Fibroblast of the aortic adventitia (primary cell): Measurements from ENCODE around the gene ZFYVE28. TPM values are rescaled to one million over a fixed set of nuclear protein-coding genes. Genes with fewer than 3 reads are reported as not detected.

Experiments used
- DNase-seq: peaks from one replicate; pipeline ENCODE4 v3.0.0-alpha.2; 2010; ENCODE audit warnings: low read depth
- H3K4me3 ChIP-seq: 2 replicates; pipeline ENCODE4 v1.5.1; 2011; ENCODE audit warnings: low read depth, mild to moderate bottlenecking, control low read depth, low read length, moderate library complexity
- total RNA-seq: library from RNA; depleted of rRNA; stranded (reverse); fragments of >200 nt; gene quantifications from 2 replicates; pipeline ENCODE4 v1.2.3, GENCODE V29; 2012; ENCODE audit warnings: low replicate concordance
- TF ChIP-seq, protein P1 (sequence below): IDR thresholded peaks from 2 replicates; pipeline ENCODE4 v1.5.1; 2011; ENCODE audit warnings: mild to moderate bottlenecking, low read length, control low read depth, inconsistent platforms; ENCODE audit not compliant: insufficient read depth

Gene ZFYVE28
- total RNA-seq, 1 donor, result 14.0 TPM

DNA sequence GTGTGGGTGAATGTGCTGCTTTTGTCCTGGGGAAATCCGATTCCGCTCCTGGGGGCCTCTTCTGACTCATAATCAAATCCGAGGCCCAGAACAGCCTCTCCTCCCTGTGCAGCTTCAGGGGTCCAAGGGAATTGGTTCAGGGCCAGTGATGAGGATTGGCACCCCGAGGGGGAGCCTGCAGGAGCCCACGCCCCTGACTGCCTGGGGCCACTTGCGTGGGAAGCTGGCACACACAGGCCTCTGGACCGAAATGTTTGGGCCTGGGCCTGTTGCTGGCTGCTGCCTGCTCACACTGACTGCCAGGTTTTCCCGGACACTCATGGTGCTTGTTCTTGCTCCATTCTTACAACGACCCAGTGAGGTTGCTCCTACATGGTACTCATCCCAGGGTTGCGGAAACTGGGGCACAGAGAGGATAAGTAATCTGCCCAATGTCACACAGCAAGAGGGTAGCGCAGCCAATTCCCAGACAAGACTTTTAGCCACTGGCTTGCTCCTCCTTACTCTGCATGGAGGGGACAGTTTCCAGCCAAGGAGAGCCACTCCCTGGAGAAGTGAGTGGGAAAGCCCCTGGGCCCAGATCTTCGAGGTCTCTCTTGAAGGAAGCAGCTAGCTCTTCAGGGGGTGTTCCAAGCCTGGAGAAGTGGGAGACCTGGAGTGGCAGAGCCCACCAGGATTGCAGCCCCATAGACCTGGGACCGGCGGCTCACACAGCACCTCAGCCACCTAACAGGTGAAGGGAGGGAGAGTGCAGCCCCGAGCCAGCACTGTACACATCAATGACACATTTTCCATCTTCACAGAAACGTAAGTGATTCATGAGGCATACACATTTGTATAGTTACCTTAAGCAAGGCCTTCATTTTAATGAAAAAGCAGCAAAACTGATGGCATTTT is 20.6 kb upstream of the ZFYVE28 start:
- H3K4me3 ChIP-seq, result no peak overlapping the region
- DNase-seq, result peak; percentile 23
- TF ChIP-seq, protein P1, sequence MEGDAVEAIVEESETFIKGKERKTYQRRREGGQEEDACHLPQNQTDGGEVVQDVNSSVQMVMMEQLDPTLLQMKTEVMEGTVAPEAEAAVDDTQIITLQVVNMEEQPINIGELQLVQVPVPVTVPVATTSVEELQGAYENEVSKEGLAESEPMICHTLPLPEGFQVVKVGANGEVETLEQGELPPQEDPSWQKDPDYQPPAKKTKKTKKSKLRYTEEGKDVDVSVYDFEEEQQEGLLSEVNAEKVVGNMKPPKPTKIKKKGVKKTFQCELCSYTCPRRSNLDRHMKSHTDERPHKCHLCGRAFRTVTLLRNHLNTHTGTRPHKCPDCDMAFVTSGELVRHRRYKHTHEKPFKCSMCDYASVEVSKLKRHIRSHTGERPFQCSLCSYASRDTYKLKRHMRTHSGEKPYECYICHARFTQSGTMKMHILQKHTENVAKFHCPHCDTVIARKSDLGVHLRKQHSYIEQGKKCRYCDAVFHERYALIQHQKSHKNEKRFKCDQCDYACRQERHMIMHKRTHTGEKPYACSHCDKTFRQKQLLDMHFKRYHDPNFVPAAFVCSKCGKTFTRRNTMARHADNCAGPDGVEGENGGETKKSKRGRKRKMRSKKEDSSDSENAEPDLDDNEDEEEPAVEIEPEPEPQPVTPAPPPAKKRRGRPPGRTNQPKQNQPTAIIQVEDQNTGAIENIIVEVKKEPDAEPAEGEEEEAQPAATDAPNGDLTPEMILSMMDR, result no peak

GRCh38 chr4:2437475-2438215 is 19.2 kb upstream of the ZFYVE28 start:
- TF ChIP-seq, protein P1, result no peak
- DNase-seq, result no peak
- no peak overlapping the region for H3K4me3 ChIP-seq

- H3K4me3 ChIP-seq, result no peak overlapping the region
- DNase-seq, result no peak
- TF ChIP-seq, protein P1, result no peak
These were observed 18.5 kb upstream of the ZFYVE28 start for GRCh38 chr4:2436761-2437474.

GRCh38 chr4:2436301-2436700 is 17.9 kb upstream of the ZFYVE28 start:
- no peak for DNase-seq
- TF ChIP-seq, protein P1, result peak; percentile 28

GRCh38 chr4:2434420-2434819 is 16.0 kb upstream of the ZFYVE28 start:
- no peak for DNase-seq
- no peak overlapping the region for H3K4me3 ChIP-seq
- TF ChIP-seq, protein P1, result no peak

More at GRCh38 chr4:2436301-2436700, 17.9 kb upstream of the ZFYVE28 start:
- H3K4me3 ChIP-seq, result no peak overlapping the region

- H3K4me3 ChIP-seq, result no peak overlapping the region
- no peak for DNase-seq
- TF ChIP-seq, protein P1, result no peak
These were observed 15.3 kb upstream of the ZFYVE28 start for GRCh38 chr4:2433609-2434350.
